Measurements from ENCODE around the gene BTG3.

DNA sequence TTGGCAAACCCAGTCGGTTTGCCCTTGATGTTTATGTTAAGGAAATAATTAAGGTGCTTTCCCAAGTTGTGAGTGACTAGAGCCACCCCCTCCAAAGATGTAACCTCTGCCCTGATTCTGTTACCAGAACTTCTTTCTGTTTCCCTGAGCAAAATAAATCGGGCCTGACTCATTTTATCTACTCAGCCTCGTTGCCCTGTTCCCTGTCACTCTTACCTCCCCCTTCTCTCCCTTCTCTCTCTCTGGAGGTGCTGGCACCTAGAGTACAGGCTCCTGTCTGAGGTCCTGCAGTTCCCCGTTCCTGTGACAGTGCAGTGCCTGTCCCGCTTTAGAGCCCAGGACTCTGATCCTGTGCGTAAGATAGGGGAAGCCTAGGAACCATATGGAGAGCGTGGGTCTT is 64.4 kb downstream of the BTG3 start:
- TF ChIP-seq BACH1 (IDR thresholded peaks at IDR 0.05; ENCODE audit: borderline replicate concordance): no peak
- no peak for TF ChIP-seq RFX5 (IDR thresholded peaks at IDR 0.05; ENCODE audit: low read depth, low read length)
- no peak for TF ChIP-seq RELA (IDR thresholded peaks at IDR 0.05; ENCODE audit: borderline replicate concordance, partially characterized antibody)
- no peak for TF ChIP-seq POLR2AphosphoS5 (IDR thresholded peaks at IDR 0.05; ENCODE audit: low read length)
- TF ChIP-seq, protein P1, sequence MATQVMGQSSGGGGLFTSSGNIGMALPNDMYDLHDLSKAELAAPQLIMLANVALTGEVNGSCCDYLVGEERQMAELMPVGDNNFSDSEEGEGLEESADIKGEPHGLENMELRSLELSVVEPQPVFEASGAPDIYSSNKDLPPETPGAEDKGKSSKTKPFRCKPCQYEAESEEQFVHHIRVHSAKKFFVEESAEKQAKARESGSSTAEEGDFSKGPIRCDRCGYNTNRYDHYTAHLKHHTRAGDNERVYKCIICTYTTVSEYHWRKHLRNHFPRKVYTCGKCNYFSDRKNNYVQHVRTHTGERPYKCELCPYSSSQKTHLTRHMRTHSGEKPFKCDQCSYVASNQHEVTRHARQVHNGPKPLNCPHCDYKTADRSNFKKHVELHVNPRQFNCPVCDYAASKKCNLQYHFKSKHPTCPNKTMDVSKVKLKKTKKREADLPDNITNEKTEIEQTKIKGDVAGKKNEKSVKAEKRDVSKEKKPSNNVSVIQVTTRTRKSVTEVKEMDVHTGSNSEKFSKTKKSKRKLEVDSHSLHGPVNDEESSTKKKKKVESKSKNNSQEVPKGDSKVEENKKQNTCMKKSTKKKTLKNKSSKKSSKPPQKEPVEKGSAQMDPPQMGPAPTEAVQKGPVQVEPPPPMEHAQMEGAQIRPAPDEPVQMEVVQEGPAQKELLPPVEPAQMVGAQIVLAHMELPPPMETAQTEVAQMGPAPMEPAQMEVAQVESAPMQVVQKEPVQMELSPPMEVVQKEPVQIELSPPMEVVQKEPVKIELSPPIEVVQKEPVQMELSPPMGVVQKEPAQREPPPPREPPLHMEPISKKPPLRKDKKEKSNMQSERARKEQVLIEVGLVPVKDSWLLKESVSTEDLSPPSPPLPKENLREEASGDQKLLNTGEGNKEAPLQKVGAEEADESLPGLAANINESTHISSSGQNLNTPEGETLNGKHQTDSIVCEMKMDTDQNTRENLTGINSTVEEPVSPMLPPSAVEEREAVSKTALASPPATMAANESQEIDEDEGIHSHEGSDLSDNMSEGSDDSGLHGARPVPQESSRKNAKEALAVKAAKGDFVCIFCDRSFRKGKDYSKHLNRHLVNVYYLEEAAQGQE (IDR thresholded peaks at IDR 0.05; ENCODE audit: low read depth, low read length): no peak
- TF ChIP-seq, protein P2, sequence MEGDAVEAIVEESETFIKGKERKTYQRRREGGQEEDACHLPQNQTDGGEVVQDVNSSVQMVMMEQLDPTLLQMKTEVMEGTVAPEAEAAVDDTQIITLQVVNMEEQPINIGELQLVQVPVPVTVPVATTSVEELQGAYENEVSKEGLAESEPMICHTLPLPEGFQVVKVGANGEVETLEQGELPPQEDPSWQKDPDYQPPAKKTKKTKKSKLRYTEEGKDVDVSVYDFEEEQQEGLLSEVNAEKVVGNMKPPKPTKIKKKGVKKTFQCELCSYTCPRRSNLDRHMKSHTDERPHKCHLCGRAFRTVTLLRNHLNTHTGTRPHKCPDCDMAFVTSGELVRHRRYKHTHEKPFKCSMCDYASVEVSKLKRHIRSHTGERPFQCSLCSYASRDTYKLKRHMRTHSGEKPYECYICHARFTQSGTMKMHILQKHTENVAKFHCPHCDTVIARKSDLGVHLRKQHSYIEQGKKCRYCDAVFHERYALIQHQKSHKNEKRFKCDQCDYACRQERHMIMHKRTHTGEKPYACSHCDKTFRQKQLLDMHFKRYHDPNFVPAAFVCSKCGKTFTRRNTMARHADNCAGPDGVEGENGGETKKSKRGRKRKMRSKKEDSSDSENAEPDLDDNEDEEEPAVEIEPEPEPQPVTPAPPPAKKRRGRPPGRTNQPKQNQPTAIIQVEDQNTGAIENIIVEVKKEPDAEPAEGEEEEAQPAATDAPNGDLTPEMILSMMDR (IDR thresholded peaks at IDR 0.05 in 2 of 3, conservative IDR thresholded peaks at IDR 0.05 in 1 of 3; ENCODE audit: control insufficient read depth in 2 of 3, extremely low read depth in 1 of 3, insufficient read depth in 1 of 3, low read depth in 3 of 3, low read length in 3 of 3): no peak
- no peak for TF ChIP-seq CEBPB (IDR thresholded peaks at IDR 0.05; ENCODE audit: borderline replicate concordance in 1 of 2, low read depth in 2 of 2, low read length in 2 of 2)

All from GM12878 (cell line).